SK-N-SH (cell line): ENCODE data around the gene CAMK4. TPM values are rescaled to one million over a fixed set of nuclear protein-coding genes. Genes with fewer than 3 reads are reported as not detected.

Source experiments
- CTCF ChIA-PET: fragments of 300-600, 350-600 bp; formaldehyde crosslinking; extraction: SDS; loops from one replicate; lab custom pipeline; 2021; lab: Yijun Ruan, JAX
- POLR2A ChIA-PET: fragments of 350-600 bp; sonication (Branson Sonifier 250); formaldehyde crosslinking; extraction: SDS; loops from one replicate; lab custom pipeline; 2020; ENCODE audit warnings: antibody characterized with exemption, inconsistent platforms; lab: Yijun Ruan, JAX
- DNase-seq: peaks from one replicate; pipeline ENCODE4 v3.0.0; 2012
- H2AFZ ChIP-seq: fragments of 200-600 bp; sonication (generic); 2 replicates; pipeline ENCODE4 v1.8.1; 2016; ENCODE audit warnings: antibody characterized with exemption, mild to moderate bottlenecking, low read depth
- H3F3A ChIP-seq: fragments of 200-600 bp; sonication (generic); replicated peaks from 2 replicates; pipeline ENCODE3; 2016; ENCODE audit warnings: antibody characterized with exemption, mild to moderate bottlenecking; ENCODE audit not compliant: insufficient read depth
- H3K27ac ChIP-seq, 2 experiments: fragments of 200-500 bp in 1 of 2; fragments of 200-600 bp in 1 of 2; sonication (Bioruptor generic) in 1 of 2; sonication (generic), shearing (Covaris generic) in 1 of 2; 2 replicates each; pipeline versions ENCODE4 v1.5.1 to v1.6.1; 2014 to 2016; ENCODE audit warnings: low read depth in 2 of 2, inconsistent platforms in 1 of 2, low read length in 1 of 2, mild to moderate bottlenecking in 1 of 2, mixed read lengths in 1 of 2
- H3K27me3 ChIP-seq: fragments of 200-600 bp; sonication (generic), shearing (Covaris generic); 2 replicates; pipeline ENCODE4 v1.6.1; 2016; ENCODE audit warnings: mixed run types; ENCODE audit not compliant: insufficient read depth
- H3K36me3 ChIP-seq, 2 experiments: fragments of 200-500 bp in 1 of 2; fragments of 200-600 bp in 1 of 2; sonication (Bioruptor generic) in 1 of 2; sonication (generic) in 1 of 2; replicated peaks in 1 of 2; 2 replicates each; pipeline versions ENCODE3 to v1.5.1; 2014 to 2016; ENCODE audit warnings: low read length in 1 of 2, mild to moderate bottlenecking in 1 of 2; ENCODE audit not compliant: insufficient read depth in 2 of 2, control insufficient read depth in 1 of 2
- H3K4me1 ChIP-seq, 2 experiments: fragments of 200-500 bp in 1 of 2; fragments of 200-600 bp in 1 of 2; sonication (Bioruptor generic) in 1 of 2; sonication (generic), shearing (Covaris generic) in 1 of 2; 2 replicates each; pipeline versions ENCODE4 v1.5.1 to v1.6.1; 2014 to 2016; ENCODE audit warnings: low read depth in 1 of 2, low read length in 1 of 2, mixed run types in 1 of 2; ENCODE audit not compliant: insufficient read depth in 2 of 2, control insufficient read depth in 1 of 2
- H3K4me2 ChIP-seq: fragments of 200-600 bp; sonication (generic), shearing (Covaris generic); 2 replicates; pipeline ENCODE4 v1.6.1; 2017; ENCODE audit warnings: mixed run types
- H3K4me3 ChIP-seq, 2 experiments: fragments of 200-500 bp in 1 of 2; fragments of 200-600 bp in 1 of 2; sonication (Bioruptor generic) in 1 of 2; sonication (generic), shearing (Covaris generic) in 1 of 2; 2 replicates each; pipeline versions ENCODE4 v1.5.1 to v1.8.1; 2014 to 2016; ENCODE audit warnings: low read depth in 2 of 2, inconsistent platforms in 1 of 2, low read length in 1 of 2, mild to moderate bottlenecking in 1 of 2, mixed read lengths in 1 of 2, moderate library complexity in 1 of 2
- H3K79me2 ChIP-seq: fragments of 200-600 bp; sonication (generic); 2 replicates; pipeline ENCODE4 v1.8.1; 2017; ENCODE audit warnings: mild to moderate bottlenecking; ENCODE audit not compliant: insufficient read depth
- H3K9ac ChIP-seq: fragments of 200-600 bp; sonication (generic); 2 replicates; pipeline ENCODE4 v1.6.1; 2017; ENCODE audit warnings: mixed run types
- H3K9me2 ChIP-seq: fragments of 200-600 bp; sonication (generic); 2 replicates; pipeline ENCODE4 v1.6.1; 2017; ENCODE audit warnings: mixed run types
- H3K9me3 ChIP-seq: fragments of 200-600 bp; sonication (generic); 2 replicates; pipeline ENCODE4 v1.6.1; 2017; ENCODE audit warnings: mixed run types, mild to moderate bottlenecking, moderate library complexity
- H4K20me1 ChIP-seq: fragments of 200-600 bp; sonication (generic); 2 replicates; pipeline ENCODE4 v1.6.1; 2017; ENCODE audit warnings: mild to moderate bottlenecking, mixed run types; ENCODE audit not compliant: insufficient read depth
- CHD2 ChIP-seq: fragments of 150-350 bp; IDR thresholded peaks from 2 replicates; pipeline ENCODE4 v1.6.1; 2018; ENCODE audit warnings: low read length; ENCODE audit not compliant: partially characterized antibody
- EP300 ChIP-seq, 2 experiments: IDR thresholded peaks; 2 replicates each; pipeline versions ENCODE4 v1.4.0 to v1.6.1; 2012; ENCODE audit warnings: borderline replicate concordance in 1 of 2, low read depth in 1 of 2, low read length in 1 of 2
- GATA2 ChIP-seq: sonication (generic); formaldehyde crosslinking; IDR thresholded peaks from 2 replicates; pipeline ENCODE4 v1.5.0; 2020; ENCODE audit warnings: mild to moderate bottlenecking, missing genetic modification reagents
- MXI1 ChIP-seq: IDR thresholded peaks from 2 replicates; pipeline ENCODE4 v1.6.1; 2012; ENCODE audit warnings: mild to moderate bottlenecking, low read depth, low read length, improper control_type of control experiment
- RAD21 ChIP-seq: IDR thresholded peaks from 2 replicates; pipeline ENCODE4 v1.6.1; 2012; ENCODE audit warnings: mild to moderate bottlenecking, low read length
- RCOR1 ChIP-seq: fragments of 150-350 bp; IDR thresholded peaks from 2 replicates; pipeline ENCODE4 v1.6.1; 2017; ENCODE audit warnings: antibody characterized with exemption, low read length
- SMC3 ChIP-seq: IDR thresholded peaks from 2 replicates; pipeline ENCODE4 v1.6.1; 2012; ENCODE audit warnings: low read depth, low read length, improper control_type of control experiment
- TAF1 ChIP-seq: IDR thresholded peaks from 2 replicates; pipeline ENCODE4 v1.6.1; 2012; ENCODE audit warnings: low read depth, mild to moderate bottlenecking, low read length, moderate library complexity, borderline replicate concordance
- whole genome bisulfite sequencing: methylation state at CpG from one replicate; pipeline ENCODE4 v1.1.6; 2017; ENCODE audit warnings: low lambda C conversion rate; 5-methylcytosine and 5-hydroxymethylcytosine counted together
- polyA plus RNA-seq, 3 experiments: library from polyadenylated mRNA; depleted of rRNA; stranded (reverse); fragments of >200 nt; gene quantifications; 2 replicates each; pipeline ENCODE4 v1.2.3, GENCODE V29; 2012
- TF ChIP-seq, protein P1 (sequence below): fragments of 200-600 bp; sonication (generic); IDR thresholded peaks from 2 replicates; pipeline ENCODE4 v1.6.1; 2017; ENCODE audit warnings: antibody characterized with exemption, mild to moderate bottlenecking, moderate library complexity

Gene CAMK4
- polyA plus RNA-seq, 1 of the 3 experiments (the other 2 are of a cell fraction): 4.1 TPM

DNA sequence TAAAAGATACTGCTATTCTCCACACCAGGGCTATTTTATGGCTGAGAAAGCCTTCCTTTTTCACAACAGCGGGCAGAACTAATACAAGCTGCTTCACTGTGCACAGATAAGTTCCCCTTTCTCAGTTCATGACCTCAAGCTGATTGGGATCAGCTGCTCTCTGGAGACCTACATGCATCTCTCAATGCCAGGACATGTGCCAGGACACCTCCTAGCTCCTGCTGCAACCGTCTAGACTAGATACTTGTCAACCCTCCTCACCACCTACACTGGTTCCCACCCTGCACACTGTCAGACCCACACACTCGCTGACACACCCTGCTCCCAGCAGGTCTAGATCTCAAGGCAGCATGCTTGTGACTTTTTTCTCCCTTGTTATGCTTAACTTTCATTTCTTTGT is 248.4 kb downstream of the CAMK4 start:
- TF ChIP-seq CHD2 (no peak), EP300 (IDR thresholded peaks at IDR 0.05; ENCODE audit: borderline replicate concordance in 1 of 2, low read depth in 1 of 2, low read length in 1 of 2) (peak in 1 of 2 experiments; percentile 75; a peak in 2 of 4 replicates), MXI1 (peak; percentile 82; the same call in 1 of the 2 replicates), SMC3 (no peak), RCOR1 (peak; percentile 33; the same call in 1 of the 2 replicates), GATA2 (peak; percentile 93), RAD21 (peak; percentile 29; the same call in 1 of the 2 replicates)

DNA sequence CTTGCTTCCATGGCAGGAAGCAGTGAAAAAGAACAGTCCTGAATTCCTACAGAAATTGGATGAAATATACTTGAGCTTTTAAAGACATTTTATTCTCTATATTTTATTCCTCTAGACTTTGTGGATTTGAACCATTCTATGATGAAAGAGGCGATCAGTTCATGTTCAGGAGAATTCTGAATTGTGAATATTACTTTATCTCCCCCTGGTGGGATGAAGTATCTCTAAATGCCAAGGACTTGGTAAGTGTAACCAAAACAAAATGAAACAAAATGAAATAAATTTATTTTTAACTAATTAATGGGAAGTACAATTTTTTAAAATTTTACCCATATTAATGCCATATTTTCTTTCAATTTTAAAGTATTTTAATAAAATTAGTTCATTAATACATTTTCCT is 254.1 kb downstream of the CAMK4 start:
- Histone ChIP-seq H3K79me2 (no peaks in the 10 kb centered on the region), H3K9ac (no peak overlapping the region), H3K4me1 (peaks cover 0 to 6% of the 10 kb centered on the region in 2 experiments; a peak in 2 of 4 replicates), H3K9me3 (no peaks in the 10 kb centered on the region), H3K36me3 (peaks cover 0 to 5% of the 10 kb centered on the region in 2 experiments), H3F3A (no peaks in the 10 kb centered on the region), H3K4me3 (no peak overlapping the region), H3K9me2 (no peaks in the 10 kb centered on the region), H3K4me2 (no peak overlapping the region), H4K20me1 (no peaks in the 10 kb centered on the region), H3K27me3 (no peaks in the 10 kb centered on the region), H3K27ac (no peak overlapping the region), H2AFZ (no peak overlapping the region)
- TF ChIP-seq SMC3 (peak; percentile 55), RAD21 (peak; percentile 75), TAF1 (no peak)
- TF ChIP-seq, protein P1, sequence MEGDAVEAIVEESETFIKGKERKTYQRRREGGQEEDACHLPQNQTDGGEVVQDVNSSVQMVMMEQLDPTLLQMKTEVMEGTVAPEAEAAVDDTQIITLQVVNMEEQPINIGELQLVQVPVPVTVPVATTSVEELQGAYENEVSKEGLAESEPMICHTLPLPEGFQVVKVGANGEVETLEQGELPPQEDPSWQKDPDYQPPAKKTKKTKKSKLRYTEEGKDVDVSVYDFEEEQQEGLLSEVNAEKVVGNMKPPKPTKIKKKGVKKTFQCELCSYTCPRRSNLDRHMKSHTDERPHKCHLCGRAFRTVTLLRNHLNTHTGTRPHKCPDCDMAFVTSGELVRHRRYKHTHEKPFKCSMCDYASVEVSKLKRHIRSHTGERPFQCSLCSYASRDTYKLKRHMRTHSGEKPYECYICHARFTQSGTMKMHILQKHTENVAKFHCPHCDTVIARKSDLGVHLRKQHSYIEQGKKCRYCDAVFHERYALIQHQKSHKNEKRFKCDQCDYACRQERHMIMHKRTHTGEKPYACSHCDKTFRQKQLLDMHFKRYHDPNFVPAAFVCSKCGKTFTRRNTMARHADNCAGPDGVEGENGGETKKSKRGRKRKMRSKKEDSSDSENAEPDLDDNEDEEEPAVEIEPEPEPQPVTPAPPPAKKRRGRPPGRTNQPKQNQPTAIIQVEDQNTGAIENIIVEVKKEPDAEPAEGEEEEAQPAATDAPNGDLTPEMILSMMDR: peak; percentile 58
- 97% methylated on average over 1 of the region's 1 CpG for WGBS
- peak; percentile 22 for DNase-seq
- ChIA-PET CTCF (interaction anchor here (0.6 to 3.6 kb wide), 24 partner anchors 12 to 675 kb away, joined by 3 to 23 read pairs (median 4); partner anchors contain the start of genes CAMK4, NREP and STARD4), POLR2A (no interaction called here)

More for the DNA sequence above, 248.4 kb downstream of the CAMK4 start:
- ChIA-PET POLR2A (interaction anchor here (0.6 to 1.6 kb wide), 4 partner anchors 11 to 248 kb away, joined by 3 to 7 read pairs (median 4); partner anchors contain the start of gene CAMK4), CTCF (interaction anchor here (0.7 to 4.0 kb wide), 5 partner anchors 11 to 315 kb away, joined by 3 to 19 read pairs (median 3); no protein-coding TSS in a partner anchor)
- peak overlapping the region in 1 of 2 experiments; percentile 91; a peak in 2 of 4 replicates for H3K27ac ChIP-seq
- no peaks in the 10 kb centered on the region for H3K79me2 ChIP-seq
- H3K27me3 ChIP-seq: no peaks in the 10 kb centered on the region
- no peak overlapping the region for H3K4me2 ChIP-seq
- WGBS: 57% methylated on average over 3 of the region's 3 CpGs
- no peaks in the 10 kb centered on the region for H3K9me2 ChIP-seq
- H4K20me1 ChIP-seq: no peaks in the 10 kb centered on the region
- H3K9ac ChIP-seq: no peak overlapping the region
- peak; percentile 37 for DNase-seq
- no peaks in the 10 kb centered on the region for H3F3A ChIP-seq
- H3K4me1 ChIP-seq: peaks cover 0 to 21% of the 10 kb centered on the region in 2 experiments; a peak in 2 of 4 replicates
- H3K4me3 ChIP-seq: no peak overlapping the region
- no peaks in the 10 kb centered on the region for H3K36me3 ChIP-seq
- H2AFZ ChIP-seq: no peak overlapping the region
- H3K9me3 ChIP-seq: no peaks in the 10 kb centered on the region
